Hepatic stellate cell (primary cell): ENCODE results near the gene TSR3.
A peak's percentile ranks its signal among the peaks of the same experiment; 100 is the strongest.

Experiments used
- DNase-seq: peaks from one replicate; pipeline ENCODE4 v3.0.0; 2011; ENCODE audit warnings: low spot score

The TSR3 gene

GRCh38 chr16:1377406-1378010 is 25.8 kb upstream of the TSR3 start:
- DNase-seq = no peak

- no peak for DNase-seq
Measured at GRCh38 chr16:1375741-1376410, 24.2 kb upstream of the TSR3 start.

GRCh38 chr16:1375298-1375640 is 23.6 kb upstream of the TSR3 start:
- no peak for DNase-seq

GRCh38 chr16:1374418-1375297 is 23.0 kb upstream of the TSR3 start:
- DNase-seq = no peak

GRCh38 chr16:1372292-1372950 is 20.7 kb upstream of the TSR3 start:
- DNase-seq = no peak

- DNase-seq = no peak
Measured at GRCh38 chr16:1371054-1371978, 19.6 kb upstream of the TSR3 start.

- DNase-seq = no peak
Measured at GRCh38 chr16:1367486-1368174, 16.0 kb upstream of the TSR3 start.

- DNase-seq = no peak
Measured at GRCh38 chr16:1366712-1367299, 15.1 kb upstream of the TSR3 start.

GRCh38 chr16:1366060-1366711 is 14.5 kb upstream of the TSR3 start:
- DNase-seq = no peak

GRCh38 chr16:1364510-1364909 is 12.8 kb upstream of the TSR3 start:
- no peak for DNase-seq

GRCh38 chr16:1363501-1364041 is 11.9 kb upstream of the TSR3 start:
- peak; percentile 77 for DNase-seq

- DNase-seq = no peak
Measured at GRCh38 chr16:1362807-1363206, 11.1 kb upstream of the TSR3 start.

GRCh38 chr16:1361685-1362360 is 10.1 kb upstream of the TSR3 start:
- DNase-seq = no peak

- no peak for DNase-seq
Measured at GRCh38 chr16:1357906-1358566, 6.4 kb upstream of the TSR3 start.

- no peak for DNase-seq
Measured at GRCh38 chr16:1356061-1356900, 4.6 kb upstream of the TSR3 start.

- DNase-seq = no peak
Measured at GRCh38 chr16:1355591-1355990, 3.9 kb upstream of the TSR3 start.

- DNase-seq = no peak
Measured at GRCh38 chr16:1354815-1355540, 3.3 kb upstream of the TSR3 start.
